OCI-LY3 (cell line): ENCODE results near the gene CHRM4.

Experiments
- H2AFZ ChIP-seq: fragments of 200-600, 300-600 bp; shearing (Covaris generic); 2 replicates; pipeline ENCODE4 v1.6.0; 2014; ENCODE audit warnings: antibody characterized with exemption, low read depth, low read length
- H3K27ac ChIP-seq: fragments of 200-600, 300-600 bp; sonication (generic); 2 replicates; pipeline ENCODE4 v1.5.1; 2014; ENCODE audit warnings: mild to moderate bottlenecking, low read length, moderate library complexity, mixed read lengths
- H3K27me3 ChIP-seq: fragments of 200-600, 300-600 bp; sonication (generic); 2 replicates; pipeline ENCODE4 v1.6.1; 2014; ENCODE audit warnings: low read depth, low read length, mixed read lengths
- H3K36me3 ChIP-seq: fragments of 200-600, 300-600 bp; sonication (generic); replicated peaks from 2 replicates; pipeline ENCODE3; 2014; ENCODE audit warnings: low read depth, low read length, mixed read lengths
- H3K4me1 ChIP-seq: fragments of 300-600, 200-600 bp; sonication (generic); 2 replicates; pipeline ENCODE4 v1.6.1; 2014; ENCODE audit warnings: low read length, mixed read lengths
- H3K4me2 ChIP-seq: fragments of 200-600, 300-600 bp; sonication (generic); 2 replicates; pipeline ENCODE4 v1.6.1; 2014; ENCODE audit warnings: low read length, mixed read lengths
- H3K4me3 ChIP-seq: fragments of 300-600, 200-600 bp; sonication (generic); 2 replicates; pipeline ENCODE4 v1.5.1; 2014; ENCODE audit warnings: antibody characterized with exemption, mild to moderate bottlenecking, low read length, moderate library complexity
- H3K79me2 ChIP-seq: fragments of 300-600, 200-600 bp; shearing (Covaris generic); 2 replicates; pipeline ENCODE4 v1.6.1; 2014; ENCODE audit warnings: mild to moderate bottlenecking, low read length, mixed read lengths
- H3K9ac ChIP-seq: fragments of 300-600, 200-600 bp; shearing (Covaris generic); 2 replicates; pipeline ENCODE4 v1.6.0; 2014; ENCODE audit warnings: mild to moderate bottlenecking, low read length, moderate library complexity
- H3K9me3 ChIP-seq: fragments of 200-600, 300-600 bp; shearing (Covaris generic); 2 replicates; pipeline ENCODE4 v1.6.1; 2014; ENCODE audit warnings: low read length, mixed read lengths; ENCODE audit not compliant: insufficient read depth
- H4K20me1 ChIP-seq: fragments of 200-600, 300-600 bp; sonication (generic); 2 replicates; pipeline ENCODE4 v1.6.1; 2016; ENCODE audit warnings: low read length, mixed read lengths; ENCODE audit not compliant: insufficient read depth
- EZH2phosphoT487 ChIP-seq: fragments of 200-600 bp; shearing (Covaris generic); IDR thresholded peaks from 2 replicates; pipeline ENCODE4 v1.6.1; 2018; ENCODE audit warnings: antibody characterized with exemption, mixed run types, low read depth
- TF ChIP-seq, protein P1 (sequence below): fragments of 200-600, 300-600 bp; sonication (generic); IDR thresholded peaks from 2 replicates; pipeline ENCODE4 v1.5.1; 2014; ENCODE audit warnings: antibody characterized with exemption, low read length, low read depth

CHRM4 gene

DNA sequence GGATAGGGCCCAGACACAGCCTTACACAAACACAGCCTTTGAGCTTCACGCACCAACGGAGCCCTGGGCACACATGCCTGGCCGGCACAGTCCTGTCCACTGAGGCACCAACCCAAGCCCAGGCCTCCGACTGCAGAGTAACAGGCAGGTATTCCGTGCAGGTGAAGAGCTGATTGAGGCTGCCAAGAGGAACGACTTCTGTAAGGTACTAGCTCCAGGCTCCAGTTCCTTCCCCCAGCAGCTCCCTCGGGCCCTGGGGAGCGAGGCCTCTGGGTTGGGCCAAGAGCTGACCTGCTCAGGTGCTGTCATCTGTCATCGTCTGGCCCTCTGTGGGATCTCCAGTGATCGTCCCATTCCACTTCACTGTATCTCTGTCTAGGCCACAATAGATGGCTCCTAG lies 13.3 kb downstream of the CHRM4 start:
- H3K9ac ChIP-seq, result no peak overlapping the region

DNA sequence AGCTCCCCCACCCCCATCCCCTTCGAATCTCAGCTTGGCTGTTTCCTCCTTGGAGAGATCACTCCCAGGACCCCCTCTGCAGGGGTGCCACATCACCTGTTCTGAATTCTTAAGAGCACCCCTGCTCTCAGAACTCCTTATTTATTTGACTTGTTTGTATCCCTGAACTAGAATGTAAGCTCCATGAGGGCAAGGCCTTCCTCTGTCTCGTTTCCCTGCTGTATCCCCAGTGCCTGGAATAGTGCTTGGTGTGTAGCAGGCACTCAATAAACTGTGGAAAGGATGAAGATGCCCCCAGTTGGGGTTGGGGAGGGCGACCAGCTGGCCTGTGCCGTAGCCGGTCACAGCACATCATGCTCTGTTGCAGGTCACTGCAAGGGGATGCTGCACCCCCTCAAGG lies 13.7 kb downstream of the CHRM4 start:
- H3K4me2 ChIP-seq, result no peak overlapping the region
- H3K4me3 ChIP-seq, result no peak overlapping the region
- no peak overlapping the region for H2AFZ ChIP-seq
- H3K4me1 ChIP-seq, result peaks cover 3% of the 10 kb centered on the region; the same call in 1 of the 2 replicates
- peaks cover 3% of the 10 kb centered on the region for H3K36me3 ChIP-seq
- no peaks in the 10 kb centered on the region for H3K9me3 ChIP-seq
- TF ChIP-seq, protein P1, sequence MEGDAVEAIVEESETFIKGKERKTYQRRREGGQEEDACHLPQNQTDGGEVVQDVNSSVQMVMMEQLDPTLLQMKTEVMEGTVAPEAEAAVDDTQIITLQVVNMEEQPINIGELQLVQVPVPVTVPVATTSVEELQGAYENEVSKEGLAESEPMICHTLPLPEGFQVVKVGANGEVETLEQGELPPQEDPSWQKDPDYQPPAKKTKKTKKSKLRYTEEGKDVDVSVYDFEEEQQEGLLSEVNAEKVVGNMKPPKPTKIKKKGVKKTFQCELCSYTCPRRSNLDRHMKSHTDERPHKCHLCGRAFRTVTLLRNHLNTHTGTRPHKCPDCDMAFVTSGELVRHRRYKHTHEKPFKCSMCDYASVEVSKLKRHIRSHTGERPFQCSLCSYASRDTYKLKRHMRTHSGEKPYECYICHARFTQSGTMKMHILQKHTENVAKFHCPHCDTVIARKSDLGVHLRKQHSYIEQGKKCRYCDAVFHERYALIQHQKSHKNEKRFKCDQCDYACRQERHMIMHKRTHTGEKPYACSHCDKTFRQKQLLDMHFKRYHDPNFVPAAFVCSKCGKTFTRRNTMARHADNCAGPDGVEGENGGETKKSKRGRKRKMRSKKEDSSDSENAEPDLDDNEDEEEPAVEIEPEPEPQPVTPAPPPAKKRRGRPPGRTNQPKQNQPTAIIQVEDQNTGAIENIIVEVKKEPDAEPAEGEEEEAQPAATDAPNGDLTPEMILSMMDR, result no peak
- TF ChIP-seq EZH2phosphoT487, result no peak
- no peaks in the 10 kb centered on the region for H4K20me1 ChIP-seq
- H3K27ac ChIP-seq, result no peak overlapping the region
- H3K27me3 ChIP-seq, result no peaks in the 10 kb centered on the region
- H3K79me2 ChIP-seq, result no peaks in the 10 kb centered on the region
- no peak overlapping the region for H3K9ac ChIP-seq

More for the DNA sequence above, 13.3 kb downstream of the CHRM4 start:
- H3K36me3 ChIP-seq, result peaks cover 3% of the 10 kb centered on the region
- no peak overlapping the region for H3K27ac ChIP-seq
- H3K9me3 ChIP-seq, result no peaks in the 10 kb centered on the region
- no peak overlapping the region for H3K4me2 ChIP-seq
- no peak overlapping the region for H2AFZ ChIP-seq
- no peak overlapping the region for H3K4me3 ChIP-seq
- H3K27me3 ChIP-seq, result no peaks in the 10 kb centered on the region
- no peaks in the 10 kb centered on the region for H4K20me1 ChIP-seq
- TF ChIP-seq, protein P1, result no peak
- no peak for TF ChIP-seq EZH2phosphoT487
- H3K79me2 ChIP-seq, result no peaks in the 10 kb centered on the region
- H3K4me1 ChIP-seq, result peaks cover 3% of the 10 kb centered on the region; the same call in 1 of the 2 replicates

DNA sequence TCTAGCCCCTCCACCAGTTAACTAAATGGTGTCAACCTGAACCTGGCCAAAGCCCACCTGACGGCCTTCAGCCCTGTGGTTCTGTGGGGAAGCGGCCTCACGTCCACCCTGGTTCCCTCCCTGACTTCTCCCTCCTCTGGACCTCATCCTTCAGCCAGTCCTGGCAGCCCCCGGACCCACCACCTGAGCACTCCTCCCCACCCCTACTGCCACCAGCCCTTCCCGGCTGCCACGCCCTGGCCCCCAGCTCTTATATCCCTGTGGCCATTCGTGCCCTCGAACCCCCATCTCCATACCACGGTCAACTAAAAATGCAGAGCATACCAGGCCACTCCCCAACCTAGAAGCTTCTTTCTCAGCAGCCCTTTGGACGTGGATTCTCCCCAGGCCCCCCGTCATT lies 14.3 kb downstream of the CHRM4 start:
- Histone ChIP-seq H3K27me3 (no peaks in the 10 kb centered on the region), H3K79me2 (no peaks in the 10 kb centered on the region), H3K4me1 (peaks cover 3% of the 10 kb centered on the region; the same call in 1 of the 2 replicates), H3K27ac (no peak overlapping the region), H3K36me3 (peaks cover 3% of the 10 kb centered on the region), H3K4me3 (no peak overlapping the region), H2AFZ (no peak overlapping the region), H3K4me2 (no peak overlapping the region), H3K9ac (no peak overlapping the region), H3K9me3 (no peaks in the 10 kb centered on the region), H4K20me1 (no peaks in the 10 kb centered on the region)
- no peak for TF ChIP-seq EZH2phosphoT487
- TF ChIP-seq, protein P1, result no peak

DNA sequence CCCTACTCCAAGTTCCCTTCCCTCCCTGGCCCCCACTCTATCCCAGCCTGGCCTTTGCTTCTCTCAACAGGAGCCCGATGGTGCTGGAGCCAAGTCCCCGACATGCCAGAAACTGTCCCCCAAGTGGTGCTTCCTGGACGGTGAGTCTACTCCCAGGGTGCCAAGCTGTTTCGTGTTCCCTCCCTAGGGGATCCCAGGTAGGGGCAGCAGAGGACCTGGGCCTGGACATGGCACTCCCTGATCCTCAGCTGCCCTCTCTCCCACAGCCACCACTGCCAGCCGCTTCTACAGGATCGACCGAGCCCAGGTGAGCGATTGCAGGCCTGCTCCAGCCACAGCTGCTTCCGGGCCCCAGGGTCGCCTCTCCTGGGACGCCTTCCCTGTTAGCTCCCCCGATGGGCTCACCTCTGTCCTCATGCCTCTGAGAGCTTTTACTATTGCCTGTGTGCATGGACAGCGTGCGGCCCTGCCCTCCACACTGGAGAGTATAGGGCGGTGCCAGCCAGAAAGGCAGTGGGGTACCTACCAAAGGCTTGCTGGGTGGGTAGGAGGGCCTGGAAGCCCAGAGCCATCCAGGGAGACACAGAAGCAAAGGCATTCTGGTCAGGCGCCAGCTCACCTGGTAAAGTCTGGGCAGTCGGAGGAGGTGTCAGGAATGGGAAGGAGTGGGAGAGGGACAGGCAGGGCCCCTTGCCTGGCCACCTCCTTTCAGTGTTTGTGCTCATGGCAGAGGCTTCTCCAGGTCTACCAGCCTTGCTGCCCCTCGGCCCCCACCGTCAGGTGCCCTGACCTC lies 15.1 kb downstream of the CHRM4 start:
- no peak overlapping the region for H3K27ac ChIP-seq
- no peaks in the 10 kb centered on the region for H3K79me2 ChIP-seq
- no peak overlapping the region for H3K4me3 ChIP-seq
- H3K4me1 ChIP-seq, result peaks cover 3% of the 10 kb centered on the region; the same call in 1 of the 2 replicates
- peaks cover 3% of the 10 kb centered on the region for H3K36me3 ChIP-seq
- H4K20me1 ChIP-seq, result no peaks in the 10 kb centered on the region
- H2AFZ ChIP-seq, result no peak overlapping the region
- H3K9ac ChIP-seq, result no peak overlapping the region
- no peak overlapping the region for H3K4me2 ChIP-seq
- no peaks in the 10 kb centered on the region for H3K27me3 ChIP-seq
- no peak for TF ChIP-seq EZH2phosphoT487
- TF ChIP-seq, protein P1, result no peak
- no peaks in the 10 kb centered on the region for H3K9me3 ChIP-seq
